PC-3 (cell line): ENCODE results near the gene GSTCD.

Experiments
- CTCF ChIP-seq: fragments of 300-600 bp; sonication (generic); conservative IDR thresholded peaks from 2 replicates; pipeline ENCODE4 v1.5.1; 2017; ENCODE audit warnings: antibody characterized with exemption, low read depth, mild to moderate bottlenecking, low read length
- EZH2 ChIP-seq: fragments of 300-600 bp; sonication (generic); IDR thresholded peaks from one replicate; pipeline ENCODE4 v1.6.1; 2017; ENCODE audit warnings: antibody characterized with exemption, mild to moderate bottlenecking, low read length; ENCODE audit not compliant: unreplicated experiment

- TF ChIP-seq CTCF (no peak), EZH2 (no peak)
These were observed 2.1 kb downstream of the GSTCD start for GRCh38 chr4:105710678-105711077.
